ENCODE results near the gene PGA5. TPM values are rescaled to one million over a fixed set of nuclear protein-coding genes. Genes with fewer than 3 reads are reported as not detected.

PGA5 gene
- polyA plus RNA-seq, 1 donor (not counting 4 experiments of a cell fraction or from before 2014, with no cell fraction given), result not detected

DNA sequence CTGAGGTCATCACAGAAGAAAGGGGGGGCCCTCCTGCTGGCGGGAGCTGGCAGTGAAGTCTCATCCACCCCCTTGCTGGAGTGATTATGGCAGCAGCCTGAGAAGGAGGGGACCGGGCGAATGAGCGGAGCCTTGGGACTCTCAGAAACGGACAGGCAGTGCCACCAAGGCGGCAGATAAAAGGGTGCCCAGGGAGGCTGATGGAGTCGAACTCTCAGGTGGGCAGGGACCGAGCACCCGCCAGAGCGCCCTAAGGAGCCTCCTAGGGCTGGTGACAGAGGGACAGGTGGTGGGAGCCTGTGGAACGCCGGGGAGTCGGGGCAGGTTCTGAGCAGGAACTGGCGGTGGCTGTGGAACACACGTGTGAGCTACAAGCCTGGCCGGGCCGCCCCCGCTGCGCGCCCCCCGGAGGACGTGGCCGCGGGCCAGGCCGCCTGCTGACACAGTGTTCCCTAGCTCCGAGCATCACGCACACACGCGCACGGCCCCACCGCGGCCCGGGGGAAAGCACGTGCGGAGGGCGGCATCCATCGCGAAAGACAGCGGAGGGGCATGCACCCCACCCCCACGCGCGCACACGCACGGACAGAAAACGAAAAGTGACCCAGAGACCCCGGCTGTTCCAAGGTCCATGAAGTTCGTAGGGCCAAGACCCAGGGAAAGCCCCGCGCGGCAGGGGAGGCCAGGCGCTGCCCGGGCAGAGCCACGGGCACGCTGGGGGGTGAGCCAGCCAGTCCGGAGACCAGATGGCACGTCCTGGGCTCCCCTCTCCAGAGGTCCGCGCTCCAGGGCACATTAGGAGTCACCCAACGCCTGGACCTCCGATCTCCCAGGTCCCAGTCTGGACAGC lies 53.1 kb downstream of the PGA5 start:
- Histone ChIP-seq H3K27ac (ENCODE audit: control insufficient read depth, insufficient read depth, low read length) (no peak overlapping the region), H3K4me2 (ENCODE audit: control insufficient read depth, extremely low read depth, insufficient read depth, low read depth, low read length) (peak overlapping the region; percentile 92), H3K79me2 (ENCODE audit: control insufficient read depth, insufficient read depth, low read length) (no peaks in the 10 kb centered on the region), H3K36me3 (ENCODE audit: control insufficient read depth in 2 of 2, extremely low read depth in 1 of 2, insufficient read depth in 2 of 2, low read length in 2 of 2) (peaks cover 4 to 6% of the 10 kb centered on the region in 2 experiments), H3K9ac (ENCODE audit: control insufficient read depth, extremely low read depth, insufficient read depth, low read length) (peak overlapping the region; percentile 75), H2AFZ (ENCODE audit: control insufficient read depth, low read length) (peak overlapping the region; percentile 81), H4K20me1 (ENCODE audit: control insufficient read depth, extremely low read depth, insufficient read depth, low read length) (peaks cover 10% of the 10 kb centered on the region), H3K9me3 (ENCODE audit: control insufficient read depth, low read depth, low read length) (no peaks in the 10 kb centered on the region), H3K4me3 (ENCODE audit: control insufficient read depth in 2 of 3, extremely low read depth in 1 of 3, insufficient read depth in 2 of 3, low read depth in 1 of 3, low read length in 3 of 3) (peak overlapping the region; percentile 32 to 67 (median 50)), H3K4me1 (ENCODE audit: control insufficient read depth, extremely low read depth, insufficient read depth, low read length) (peaks cover 36% of the 10 kb centered on the region), H3K9me1 (ENCODE audit: control insufficient read depth, extremely low read depth, insufficient read depth, low read length) (peaks cover 3% of the 10 kb centered on the region), H3K27me3 (ENCODE audit: control insufficient read depth, extremely low read depth, insufficient read depth, low read length) (peaks cover 14% of the 10 kb centered on the region)
- TF ChIP-seq, protein P1, sequence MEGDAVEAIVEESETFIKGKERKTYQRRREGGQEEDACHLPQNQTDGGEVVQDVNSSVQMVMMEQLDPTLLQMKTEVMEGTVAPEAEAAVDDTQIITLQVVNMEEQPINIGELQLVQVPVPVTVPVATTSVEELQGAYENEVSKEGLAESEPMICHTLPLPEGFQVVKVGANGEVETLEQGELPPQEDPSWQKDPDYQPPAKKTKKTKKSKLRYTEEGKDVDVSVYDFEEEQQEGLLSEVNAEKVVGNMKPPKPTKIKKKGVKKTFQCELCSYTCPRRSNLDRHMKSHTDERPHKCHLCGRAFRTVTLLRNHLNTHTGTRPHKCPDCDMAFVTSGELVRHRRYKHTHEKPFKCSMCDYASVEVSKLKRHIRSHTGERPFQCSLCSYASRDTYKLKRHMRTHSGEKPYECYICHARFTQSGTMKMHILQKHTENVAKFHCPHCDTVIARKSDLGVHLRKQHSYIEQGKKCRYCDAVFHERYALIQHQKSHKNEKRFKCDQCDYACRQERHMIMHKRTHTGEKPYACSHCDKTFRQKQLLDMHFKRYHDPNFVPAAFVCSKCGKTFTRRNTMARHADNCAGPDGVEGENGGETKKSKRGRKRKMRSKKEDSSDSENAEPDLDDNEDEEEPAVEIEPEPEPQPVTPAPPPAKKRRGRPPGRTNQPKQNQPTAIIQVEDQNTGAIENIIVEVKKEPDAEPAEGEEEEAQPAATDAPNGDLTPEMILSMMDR (optimal IDR thresholded peaks at IDR 0.05 in 1 of 3, IDR thresholded peaks at IDR 0.05 in 1 of 3, conservative IDR thresholded peaks at IDR 0.05 in 1 of 3; ENCODE audit: extremely low read depth in 1 of 3, insufficient read depth in 2 of 3, low read length in 3 of 3), result peak in 1 of 3 experiments; percentile 14
- no peak for TF ChIP-seq EZH2 (IDR thresholded peaks at IDR 0.05; ENCODE audit: low read length)
- DNase-seq (ENCODE audit: low read depth, low spot score) (no peak), FAIRE-seq (no peak)
- dilution Hi-C loops (cut with MboI; ENCODE audit: extremely low pct_ligation_motif_present, low sequenced_read_pairs), result no loop called here

GRCh38 chr11:61294717-61295595 lies 54.0 kb downstream of the PGA5 start, which contains the start of gene VWCE:
Gene VWCE (minus strand): TSS chr11:61295316. CDS start chr11:61295037, 279 bp downstream.
- Histone ChIP-seq H3K36me3 (ENCODE audit: control insufficient read depth in 2 of 2, extremely low read depth in 1 of 2, insufficient read depth in 2 of 2, low read length in 2 of 2) (peaks cover 8% of the 10 kb centered on the region in 2 experiments), H2AFZ (ENCODE audit: control insufficient read depth, low read length) (peak within 1 kb of the TSS; percentile 81), H3K27ac (ENCODE audit: control insufficient read depth, insufficient read depth, low read length) (no peak within 1 kb of the TSS), H3K9ac (ENCODE audit: control insufficient read depth, extremely low read depth, insufficient read depth, low read length) (peak within 1 kb of the TSS; percentile 75), H3K4me3 (ENCODE audit: control insufficient read depth in 2 of 3, extremely low read depth in 1 of 3, insufficient read depth in 2 of 3, low read depth in 1 of 3, low read length in 3 of 3) (peak within 1 kb of the TSS; percentile 32 to 67 (median 50)), H3K9me1 (ENCODE audit: control insufficient read depth, extremely low read depth, insufficient read depth, low read length) (peaks cover 3% of the 10 kb centered on the region), H3K27me3 (ENCODE audit: control insufficient read depth, extremely low read depth, insufficient read depth, low read length) (peaks cover 14% of the 10 kb centered on the region), H3K79me2 (ENCODE audit: control insufficient read depth, insufficient read depth, low read length) (no peaks in the 10 kb centered on the region), H4K20me1 (ENCODE audit: control insufficient read depth, extremely low read depth, insufficient read depth, low read length) (peaks cover 10% of the 10 kb centered on the region), H3K4me2 (ENCODE audit: control insufficient read depth, extremely low read depth, insufficient read depth, low read depth, low read length) (peak within 1 kb of the TSS; percentile 92), H3K4me1 (ENCODE audit: control insufficient read depth, extremely low read depth, insufficient read depth, low read length) (peaks cover 36% of the 10 kb centered on the region), H3K9me3 (ENCODE audit: control insufficient read depth, low read depth, low read length) (no peaks in the 10 kb centered on the region)
- dilution Hi-C loops (cut with MboI; ENCODE audit: extremely low pct_ligation_motif_present, low sequenced_read_pairs), result no loop called here
- TF ChIP-seq EZH2 (IDR thresholded peaks at IDR 0.05; ENCODE audit: low read length), result no peak
- TF ChIP-seq, protein P1 (optimal IDR thresholded peaks at IDR 0.05 in 1 of 3, IDR thresholded peaks at IDR 0.05 in 1 of 3, conservative IDR thresholded peaks at IDR 0.05 in 1 of 3; ENCODE audit: extremely low read depth in 1 of 3, insufficient read depth in 2 of 3, low read length in 3 of 3), result peak; percentile 21 to 60 (median 43)
- DNase-seq (ENCODE audit: low read depth, low spot score), result no peak
- no peak for FAIRE-seq
